Kidney (tissue), 14 donors: Measurements from ENCODE around the gene HHIPL2. TPM values are rescaled to one million over a fixed set of nuclear protein-coding genes. Genes with fewer than 3 reads are reported as not detected.
A peak's percentile ranks its signal among the peaks of the same experiment; 100 is the strongest.

Experiments
- DNase-seq, 5 donors: peaks; one replicate each; pipeline ENCODE4 v3.0.0-alpha.2; 2013 to 2020
- FAIRE-seq: peaks from 2 replicates; lab custom pipeline; 2012; peaks lifted over from hg19 to GRCh38; lab: Jason Lieb, UNC
- H3K27ac ChIP-seq, 2 donors: one replicate each; pipeline ENCODE4 v1.7.0; 2013; ENCODE audit warnings: low read depth in 2 of 2, low read length in 2 of 2, inconsistent platforms in 1 of 2
- H3K27me3 ChIP-seq: one replicate; pipeline ENCODE4 v1.7.1; 2013; ENCODE audit warnings: low read length, inconsistent platforms; ENCODE audit not compliant: control insufficient read depth, insufficient read depth
- H3K36me3 ChIP-seq, 3 donors: one replicate each; pipeline versions ENCODE4 v1.7.0 to v1.7.1; 2013; ENCODE audit warnings: low read length in 3 of 3, control low read depth in 1 of 3, inconsistent platforms in 1 of 3; ENCODE audit not compliant: insufficient read depth in 3 of 3, control insufficient read depth in 2 of 3
- H3K4me1 ChIP-seq, 3 donors: one replicate each; pipeline versions ENCODE4 v1.7.0 to v1.7.1; 2013; ENCODE audit warnings: low read length in 3 of 3, inconsistent platforms in 1 of 3, low read depth in 1 of 3; ENCODE audit not compliant: control insufficient read depth in 2 of 3, insufficient read depth in 2 of 3
- H3K4me3 ChIP-seq, 3 donors: one replicate each; pipeline versions ENCODE4 v1.7.0 to v1.8.1; 2013; ENCODE audit warnings: low read length in 3 of 3, control low read depth in 1 of 3, inconsistent platforms in 1 of 3
- H3K9ac ChIP-seq, 3 donors: one replicate each; pipeline versions ENCODE4 v1.7.0 to v1.7.1; 2013; ENCODE audit warnings: low read length in 3 of 3, control low read depth in 1 of 3, inconsistent platforms in 1 of 3
- H3K9me3 ChIP-seq, 3 donors: one replicate each; pipeline versions ENCODE4 v1.7.0 to v1.7.1; 2013; ENCODE audit warnings: low read length in 3 of 3, control low read depth in 1 of 3, inconsistent platforms in 1 of 3; ENCODE audit not compliant: control insufficient read depth in 2 of 3, insufficient read depth in 1 of 3
- CTCF ChIP-seq: IDR thresholded peaks from 3 replicates; pipeline ENCODE4 v1.5.1; 2012; ENCODE audit warnings: mild to moderate bottlenecking, moderate library complexity, borderline replicate concordance; ENCODE audit not compliant: insufficient read depth; ENCODE audit errors: extremely low read depth
- intact Hi-C: fragments of 100-400 bp; cut with DNase I; formaldehyde crosslinking; loops from one replicate; pipeline ENCODE4 v1.11.1; 2022
- polyA plus RNA-seq: library from polyadenylated mRNA; stranded (reverse); fragments of 350-450 nt; fragmentation: Illumina TruSeq; extraction: RNeasy Lipid Tissue Mini Kit (QIAGEN cat#74804); gene quantifications from one replicate; pipeline ENCODE4 v1.2.3, GENCODE V29; 2014; ENCODE audit warnings: low read depth, low replicate concordance; ENCODE audit not compliant: insufficient read depth
- total RNA-seq: library from RNA; stranded (reverse); fragmentation: NEBNext Ultra II Directional; extraction: Animal tissue kit (Norgen Biotek cat#: 25700); gene quantifications from one replicate; pipeline ENCODE4 v1.2.1, GENCODE V29; 2021
- donor health status: control.
- donor health status: control.
- donor health status: control.
- donor health status: control.
- donor health status: control.
- donor health status: DM: yes; HTN: yes; CAD: no.
- donor health status: Normal renal cell carcinoma (clear cell type).

The HHIPL2 gene
- total and polyA plus RNA-seq, 2 donors from 2014 or later, result 0.09 TPM; not detected in 1

DNA sequence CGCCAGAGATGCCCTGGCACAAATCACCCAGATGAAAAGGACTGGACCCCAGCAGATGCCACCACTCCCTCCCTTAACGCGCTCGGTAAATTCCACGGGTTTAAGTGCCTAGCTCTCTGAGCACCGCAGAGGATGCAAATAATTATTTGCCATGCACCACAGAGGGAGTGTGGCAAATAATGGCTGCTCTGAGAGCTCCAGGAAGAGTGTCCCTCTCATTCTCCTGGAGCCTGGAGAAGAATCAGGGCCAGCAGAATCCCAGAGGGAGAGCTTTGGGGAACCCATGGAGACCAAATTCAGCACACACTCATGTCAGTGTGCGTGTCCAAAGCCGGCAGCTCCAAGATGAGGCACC is 667 bp downstream of the HHIPL2 start:
- intact Hi-C loops, result no loop called here
- Histone ChIP-seq H3K27ac (no peak overlapping the region), H3K4me3 (no peak overlapping the region), H3K9ac (no peak overlapping the region), H3K27me3 (no peaks in the 10 kb centered on the region), H3K36me3 (no peaks in the 10 kb centered on the region), H3K4me1 (no peaks in the 10 kb centered on the region), H3K9me3 (no peaks in the 10 kb centered on the region)
- no peak for TF ChIP-seq CTCF
- FAIRE-seq (no peak), DNase-seq (no peak)

- Histone ChIP-seq H3K27ac (no peak overlapping the region), H3K27me3 (no peaks in the 10 kb centered on the region), H3K36me3 (no peaks in the 10 kb centered on the region), H3K4me1 (no peaks in the 10 kb centered on the region), H3K9me3 (no peaks in the 10 kb centered on the region), H3K4me3 (no peak overlapping the region), H3K9ac (no peak overlapping the region)
- intact Hi-C loops, result no loop called here
- FAIRE-seq, result no peak
- TF ChIP-seq CTCF, result no peak
- peak in 4 of 5 donors; percentile 61 to 80 (median 70) for DNase-seq
Measured at GRCh38 chr1:222546548-222547259, 1.2 kb downstream of the HHIPL2 start.

- DNase-seq (peak in 1 of 5 donors; percentile 13), FAIRE-seq (no peak)
- H3K36me3 ChIP-seq, result no peaks in the 10 kb centered on the region
- no peak overlapping the region for H3K4me3 ChIP-seq
- intact Hi-C loops, result no loop called here
- TF ChIP-seq CTCF, result no peak
- H3K9ac ChIP-seq, result no peak overlapping the region
- no peaks in the 10 kb centered on the region for H3K9me3 ChIP-seq
- H3K27me3 ChIP-seq, result no peaks in the 10 kb centered on the region
- no peaks in the 10 kb centered on the region for H3K4me1 ChIP-seq
- H3K27ac ChIP-seq, result no peak overlapping the region
Measured at GRCh38 chr1:222546091-222546490, 1.8 kb downstream of the HHIPL2 start.
